ENCODE measurements around the gene MARCHF2. TPM values are rescaled to one million over a fixed set of nuclear protein-coding genes. Genes with fewer than 3 reads are reported as not detected.
A peak's percentile ranks its signal among the peaks of the same experiment; 100 is the strongest.

MARCHF2 gene
- total RNA-seq, 1 experiment from 2014 or later = 27.5 TPM

DNA sequence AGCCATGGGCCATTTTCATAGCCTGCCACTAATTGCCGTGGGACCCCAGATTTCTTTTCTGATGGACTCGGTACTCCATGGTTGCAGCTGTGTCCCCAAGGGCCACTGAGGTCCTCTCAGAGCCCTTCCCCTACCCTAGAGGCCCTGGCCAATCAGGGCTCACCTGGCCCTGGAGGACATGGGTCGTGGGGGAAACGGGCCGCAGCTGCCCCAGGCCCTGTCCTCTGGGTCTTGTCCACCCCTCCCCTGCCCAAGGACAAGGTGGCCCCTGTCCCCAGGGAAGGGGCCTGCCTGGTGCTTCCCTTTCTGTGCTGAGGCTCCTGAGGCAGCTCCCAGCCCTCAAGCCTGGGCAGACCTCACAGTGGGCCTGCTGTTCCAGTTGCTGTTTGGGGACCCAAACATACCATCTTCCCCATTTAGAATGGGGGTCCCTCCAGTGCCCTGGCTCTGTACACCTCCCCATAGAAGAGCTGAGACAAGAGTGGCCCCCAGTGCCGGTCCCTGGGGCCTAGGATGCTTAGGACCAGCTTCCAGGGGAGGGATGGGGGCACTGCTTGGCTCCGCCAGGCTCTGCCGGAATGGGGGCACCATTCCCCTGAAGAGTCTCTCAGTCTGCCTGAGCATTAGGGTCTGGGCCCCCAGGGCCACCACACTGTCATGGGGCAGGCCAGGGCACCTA is 19.8 kb upstream of the MARCHF2 start:
- no peak overlapping the region for H2BK120ac ChIP-seq (ENCODE audit: low read depth, low read length, poor library complexity, severe bottlenecking)
- no peak overlapping the region for H3K56ac ChIP-seq (ENCODE audit: insufficient read length, low read depth, low read length)
- Mint-ChIP-seq H3K27me3 (ENCODE audit: low read depth) (no peaks in the 10 kb centered on the region), H3K27ac (peak overlapping the region; percentile 64 to 83 (median 79); a peak in 4 of 7 replicates), H3K36me3 (ENCODE audit: insufficient read depth in 1 of 3, low read depth in 3 of 3) (peaks cover 0 to 3% (median 2%) of the 10 kb centered on the region in 3 experiments; a peak in 2 of 7 replicates), H3K9me3 (no peaks in the 10 kb centered on the region; a peak in 1 of 5 replicates), H3K4me1 (peaks cover 9 to 20% of the 10 kb centered on the region in 2 experiments), H3K4me3 (no peak overlapping the region)
- whole genome bisulfite sequencing (ENCODE audit: extremely low coverage, insufficient read length, low lambda C conversion rate) = no CpG with 5 or more reads among the region's 8 CpGs
- peaks cover 6% of the 10 kb centered on the region for H3K79me1 ChIP-seq (ENCODE audit: insufficient read depth, low read depth, low read length, poor library complexity, severe bottlenecking)
- H2BK15ac ChIP-seq (ENCODE audit: low read depth, low read length) = no peak overlapping the region
- H3T11ph ChIP-seq (ENCODE audit: low read length) = no peak overlapping the region
- no peak overlapping the region for H3K4me2 ChIP-seq (ENCODE audit: insufficient read depth, insufficient read length, low read length)
- no peak overlapping the region for H3K14ac ChIP-seq (ENCODE audit: insufficient read depth, low read length)
- H3K79me2 ChIP-seq (ENCODE audit: insufficient read depth, low read length) = peaks cover 14% of the 10 kb centered on the region; the same call in 1 of the 2 replicates
- no peak overlapping the region for H3K23ac ChIP-seq (ENCODE audit: insufficient read length, low read depth, low read length)
- no peak overlapping the region for H2AK5ac ChIP-seq (ENCODE audit: insufficient read length, low read length)
- H4K5ac ChIP-seq (ENCODE audit: insufficient read length, low read depth, low read length) = no peak overlapping the region
- no peaks in the 10 kb centered on the region for H3K27me3 ChIP-seq (ENCODE audit: insufficient read depth, low read length)
- no peaks in the 10 kb centered on the region for H4K20me1 ChIP-seq (ENCODE audit: control insufficient read depth, insufficient read depth, insufficient read length)
- no peaks in the 10 kb centered on the region for H3K4me1 ChIP-seq (ENCODE audit: insufficient read depth, low read length)
- no peak overlapping the region for H2BK5ac ChIP-seq (ENCODE audit: insufficient read length, low read length)
- no peak for DNase-seq
- H2AFZ ChIP-seq (ENCODE audit: low read length) = no peak overlapping the region
- H4K8ac ChIP-seq (replicated peaks; ENCODE audit: insufficient read length, low read depth, low read length) = no peak overlapping the region
- H2BK12ac ChIP-seq (ENCODE audit: insufficient read length, low read depth, low read length) = no peak overlapping the region
- no peaks in the 10 kb centered on the region for H3K23me2 ChIP-seq (ENCODE audit: insufficient read length, low read depth, low read length, poor library complexity, severe bottlenecking)
- H3K4ac ChIP-seq (ENCODE audit: low read depth, low read length) = no peak overlapping the region
- no peak overlapping the region for H2BK20ac ChIP-seq (ENCODE audit: low read depth, low read length, poor library complexity, severe bottlenecking)
- no peaks in the 10 kb centered on the region for H3K9me3 ChIP-seq (ENCODE audit: control insufficient read depth, low read depth, low read length)
- H3K27ac ChIP-seq (ENCODE audit: insufficient read length, low read depth, low read length) = no peak overlapping the region
- no peak overlapping the region for H3K9ac ChIP-seq (ENCODE audit: extremely low read depth, insufficient read length, low read length)
- TF ChIP-seq, protein P1, sequence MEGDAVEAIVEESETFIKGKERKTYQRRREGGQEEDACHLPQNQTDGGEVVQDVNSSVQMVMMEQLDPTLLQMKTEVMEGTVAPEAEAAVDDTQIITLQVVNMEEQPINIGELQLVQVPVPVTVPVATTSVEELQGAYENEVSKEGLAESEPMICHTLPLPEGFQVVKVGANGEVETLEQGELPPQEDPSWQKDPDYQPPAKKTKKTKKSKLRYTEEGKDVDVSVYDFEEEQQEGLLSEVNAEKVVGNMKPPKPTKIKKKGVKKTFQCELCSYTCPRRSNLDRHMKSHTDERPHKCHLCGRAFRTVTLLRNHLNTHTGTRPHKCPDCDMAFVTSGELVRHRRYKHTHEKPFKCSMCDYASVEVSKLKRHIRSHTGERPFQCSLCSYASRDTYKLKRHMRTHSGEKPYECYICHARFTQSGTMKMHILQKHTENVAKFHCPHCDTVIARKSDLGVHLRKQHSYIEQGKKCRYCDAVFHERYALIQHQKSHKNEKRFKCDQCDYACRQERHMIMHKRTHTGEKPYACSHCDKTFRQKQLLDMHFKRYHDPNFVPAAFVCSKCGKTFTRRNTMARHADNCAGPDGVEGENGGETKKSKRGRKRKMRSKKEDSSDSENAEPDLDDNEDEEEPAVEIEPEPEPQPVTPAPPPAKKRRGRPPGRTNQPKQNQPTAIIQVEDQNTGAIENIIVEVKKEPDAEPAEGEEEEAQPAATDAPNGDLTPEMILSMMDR (conservative IDR thresholded peaks at IDR 0.05) = no peak
- no peak overlapping the region for H4K91ac ChIP-seq (ENCODE audit: insufficient read length, low read depth, low read length)
- H3K18ac ChIP-seq (ENCODE audit: insufficient read length, low read depth, low read length) = no peak overlapping the region

All from H9 (cell line).